Stimulated activated CD4-positive, alpha-beta T cell treated with anti-CD3 and anti-CD28 coated beads, TNF-alpha, amount 100 ng/mL, for 1 hour (primary cell): ENCODE data around the gene ZBED4.

Experiments used
- DNase-seq, 3 donors: peaks; one replicate each; pipeline ENCODE4 v3.0.0-alpha.2; 2020; ENCODE audit warnings: low read depth in 3 of 3, low spot score in 1 of 3

ZBED4 gene

DNA sequence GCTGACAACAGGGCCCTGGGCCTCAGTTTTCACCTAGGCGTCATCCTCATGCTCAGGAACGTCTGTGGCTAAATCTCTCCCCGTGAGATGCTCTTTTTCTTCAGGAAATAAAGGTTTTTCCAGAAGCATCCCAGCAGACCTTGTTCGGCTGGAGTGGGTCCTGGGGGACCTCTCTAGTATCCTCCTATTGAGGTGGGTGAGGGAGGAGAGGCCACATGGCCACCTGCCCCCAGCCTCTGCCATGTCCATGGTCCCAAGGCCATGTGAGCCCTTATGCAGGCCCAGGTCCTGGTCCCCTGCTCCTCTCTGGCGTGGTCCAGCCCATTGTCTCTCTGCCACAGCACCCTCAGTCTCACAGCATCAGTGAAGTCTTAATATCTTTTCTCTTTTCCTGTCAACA, 42.6 kb downstream of the ZBED4 start:
- DNase-seq, result no peak

- no peak for DNase-seq
Observed at GRCh38 chr22:49897015-49897684, 43.5 kb downstream of the ZBED4 start.

- no peak for DNase-seq
Observed at GRCh38 chr22:49899530-49899929, 45.9 kb downstream of the ZBED4 start.

DNA sequence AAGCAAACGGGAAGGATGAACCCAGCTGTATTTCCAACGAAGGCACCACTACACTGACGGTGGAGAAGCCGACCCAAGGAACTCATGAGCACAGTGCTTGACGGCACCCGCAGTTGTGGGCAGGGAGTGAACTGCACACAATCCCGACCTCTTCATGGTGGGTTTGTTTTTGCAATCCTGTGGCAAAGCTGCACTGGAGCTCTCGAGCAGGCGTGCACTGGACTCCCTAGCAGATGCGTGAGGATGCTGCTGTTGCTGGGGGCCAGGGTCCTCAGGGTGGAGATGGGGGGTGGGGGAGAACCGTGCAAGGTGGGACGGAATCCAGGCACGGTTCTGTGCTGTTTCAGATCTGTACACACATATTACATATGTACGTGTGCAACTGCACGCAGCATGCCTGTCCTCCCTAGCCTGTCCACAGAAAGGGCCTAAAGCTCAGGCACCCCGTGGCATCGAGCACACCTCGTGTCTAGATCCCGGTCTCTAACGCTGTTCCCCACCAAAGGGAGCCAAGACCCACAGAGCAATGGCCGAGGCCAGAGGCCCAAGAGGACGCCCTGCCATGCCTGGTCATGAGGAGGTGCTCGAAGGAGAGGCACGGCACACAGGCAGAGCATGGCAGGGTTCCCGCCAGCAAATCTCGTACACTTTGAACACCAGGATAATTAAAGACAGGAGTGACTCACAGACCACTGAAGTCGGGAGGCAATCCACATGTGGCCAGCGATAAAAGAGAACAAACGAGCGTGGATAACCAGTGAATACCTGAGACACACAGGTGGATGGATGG, 47.0 kb downstream of the ZBED4 start:
- DNase-seq, result no peak

DNA sequence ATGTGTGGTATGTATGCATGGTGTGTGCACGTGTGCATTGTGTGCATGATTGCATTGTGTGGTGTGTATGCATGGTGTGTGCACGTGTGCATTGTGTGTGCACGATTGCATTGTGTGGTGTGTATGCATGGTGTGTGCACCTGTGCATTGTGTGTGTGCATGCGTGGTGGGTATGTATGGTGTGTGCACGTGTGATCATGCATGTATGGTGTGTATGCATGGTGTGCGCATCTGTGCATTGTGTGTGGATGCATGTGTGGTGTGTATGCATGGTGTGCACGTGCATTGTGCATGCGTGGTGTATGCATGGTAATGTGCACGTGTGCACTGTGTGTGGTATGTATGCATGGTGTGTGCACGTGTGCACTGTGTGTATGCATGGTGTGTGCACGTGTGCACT, 47.8 kb downstream of the ZBED4 start:
- DNase-seq, result no peak

GRCh38 chr22:49903322-49904039, 49.8 kb downstream of the ZBED4 start:
- DNase-seq, result no peak

GRCh38 chr22:49904040-49904369, 50.4 kb downstream of the ZBED4 start:
- DNase-seq, result no peak

GRCh38 chr22:49905465-49905864, 51.8 kb downstream of the ZBED4 start:
- DNase-seq, result no peak

GRCh38 chr22:49906071-49906798, 52.6 kb downstream of the ZBED4 start:
- no peak for DNase-seq

GRCh38 chr22:49906799-49907290, 53.2 kb downstream of the ZBED4 start:
- no peak for DNase-seq

DNA sequence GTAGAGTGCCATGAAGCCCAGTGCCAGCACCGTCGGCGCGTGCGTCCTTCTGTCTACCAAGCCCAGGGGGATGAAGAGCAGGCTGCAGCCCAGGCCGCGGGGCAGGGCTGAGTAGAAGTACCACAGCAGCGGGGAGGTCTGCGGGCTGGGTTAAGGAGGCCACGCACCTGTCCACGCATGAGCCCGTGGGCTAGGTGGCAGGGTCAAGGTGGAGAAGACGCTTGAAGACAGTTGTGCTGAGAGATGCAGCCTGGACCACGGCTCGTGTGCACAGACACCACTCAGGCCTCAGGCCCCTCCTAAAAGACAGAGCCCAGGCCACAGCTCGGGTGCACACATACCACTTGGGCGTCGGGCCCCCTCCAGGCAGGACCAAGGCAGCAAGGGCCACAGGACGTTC, 54.2 kb downstream of the ZBED4 start:
- no peak for DNase-seq

DNA sequence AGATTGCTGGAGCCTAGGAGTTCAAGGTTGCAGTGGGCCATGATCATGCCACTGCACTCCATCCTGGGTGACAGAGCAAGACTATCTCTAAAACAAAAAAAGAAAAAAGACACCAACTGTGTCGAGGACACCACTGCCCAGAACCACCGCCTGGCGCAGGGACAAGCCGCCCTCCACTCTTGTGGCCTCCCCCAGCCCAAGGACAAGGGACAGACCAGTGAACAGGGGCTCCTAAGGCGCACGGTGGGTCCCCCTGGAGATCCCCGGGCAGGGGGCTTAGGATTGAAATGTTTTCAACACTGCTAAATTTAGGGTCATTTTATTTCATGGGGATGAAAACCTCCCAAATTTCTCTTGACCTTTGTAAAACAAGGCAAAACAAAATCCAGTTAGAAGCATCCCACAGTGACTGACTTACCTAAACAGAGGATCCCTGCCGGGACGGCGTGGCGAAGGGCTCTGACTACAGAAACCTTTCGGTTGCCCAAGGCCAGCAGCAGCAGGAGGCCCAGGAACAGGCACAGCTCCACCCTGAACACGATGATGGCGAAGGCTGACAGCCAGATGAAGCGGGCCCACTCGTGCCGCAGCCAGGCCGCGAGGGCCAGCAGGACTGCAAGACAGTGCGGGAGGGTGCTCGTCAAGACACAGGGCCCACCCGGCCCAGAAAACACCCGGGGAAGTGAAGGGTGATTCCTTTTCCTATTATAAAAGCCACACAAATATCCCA, 56.0 kb downstream of the ZBED4 start:
- no peak for DNase-seq

- no peak for DNase-seq
Observed at GRCh38 chr22:49910229-49911155, 56.8 kb downstream of the ZBED4 start.

- no peak for DNase-seq
Observed at GRCh38 chr22:49911881-49912625, 58.4 kb downstream of the ZBED4 start.

DNA sequence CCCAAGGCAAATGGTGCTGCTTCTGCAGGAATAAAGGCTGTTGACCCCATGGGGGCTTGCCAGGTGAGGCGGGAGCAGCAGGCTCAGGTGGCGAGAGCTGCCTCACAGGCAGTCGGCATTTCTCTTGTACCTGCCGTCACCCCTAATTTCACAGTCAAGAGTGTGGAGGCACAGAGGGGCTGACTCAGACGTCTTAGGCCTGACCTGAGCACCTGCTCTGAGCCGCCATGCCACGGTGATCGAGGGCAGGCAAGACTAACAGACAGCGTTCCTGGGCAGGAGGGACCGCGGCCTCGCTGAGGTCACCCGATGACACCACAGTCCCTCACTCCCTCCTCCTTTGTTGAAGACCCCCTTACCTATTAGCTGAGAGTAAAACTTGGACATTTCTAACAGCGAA, 59.4 kb downstream of the ZBED4 start:
- DNase-seq, result no peak

- no peak for DNase-seq
Observed at GRCh38 chr22:49913446-49913845, 59.8 kb downstream of the ZBED4 start.

DNA sequence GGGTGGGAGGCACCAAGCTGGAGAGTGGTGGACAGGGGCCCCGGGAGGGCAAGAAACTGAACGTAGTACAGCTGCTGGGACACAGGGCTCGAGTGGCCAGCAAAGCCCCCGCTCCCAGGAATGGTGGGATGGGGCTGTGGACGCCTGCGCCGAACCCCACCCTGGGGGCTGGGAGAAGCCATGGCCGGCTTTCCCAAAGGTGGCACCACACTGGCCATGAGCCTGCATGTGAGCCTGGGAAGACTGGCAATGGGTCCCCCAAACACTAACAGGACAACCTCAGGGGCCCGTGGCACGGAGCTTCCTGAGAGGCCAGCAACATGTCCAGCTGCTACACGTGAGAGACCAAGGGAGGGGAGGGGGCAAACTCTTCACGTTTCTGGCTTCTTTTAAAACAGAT, 60.6 kb downstream of the ZBED4 start:
- DNase-seq, result no peak

DNA sequence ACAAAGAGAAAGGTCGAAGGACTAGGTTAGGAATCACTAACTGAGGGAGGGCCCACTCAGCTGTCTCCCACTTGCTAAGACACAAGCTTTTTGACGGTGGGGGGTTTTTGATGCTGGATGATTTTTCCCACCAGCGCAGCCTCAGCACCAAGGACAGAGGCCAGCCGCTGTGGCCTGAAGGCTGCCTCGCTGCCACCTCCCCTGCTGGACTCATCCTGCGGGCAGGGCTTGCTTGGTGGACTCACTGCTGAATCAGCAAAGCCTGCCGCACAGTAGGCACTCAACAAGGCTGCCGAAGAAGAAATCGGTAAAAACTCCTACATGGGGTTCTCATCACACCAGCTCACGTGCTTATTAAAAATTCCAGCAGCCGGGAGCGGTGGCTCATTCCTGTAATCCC, 62.0 kb downstream of the ZBED4 start:
- DNase-seq, result no peak

DNA sequence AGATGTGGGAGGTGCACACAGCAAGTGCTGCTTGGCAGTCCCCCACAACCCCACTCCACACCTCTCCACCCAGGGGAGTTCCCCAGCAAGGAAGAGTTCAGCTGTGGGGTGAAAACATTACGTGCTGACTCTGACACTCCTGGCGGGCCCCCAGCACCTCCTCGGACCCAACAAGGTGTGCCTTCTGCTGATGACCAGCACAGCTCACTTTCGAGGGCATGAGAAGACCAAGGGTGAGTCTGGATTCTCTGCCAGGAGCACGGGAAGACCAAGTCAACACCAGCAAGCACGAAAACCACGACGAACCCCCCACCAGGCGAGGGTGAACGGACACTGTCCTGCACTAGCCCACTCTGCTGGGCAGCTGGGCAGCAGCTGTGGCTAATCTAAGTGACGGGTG, 63.2 kb downstream of the ZBED4 start:
- DNase-seq, result no peak
